Neural progenitor cell (in vitro differentiated cells): ENCODE data around the gene KRT80. TPM values are rescaled to one million over a fixed set of nuclear protein-coding genes. Genes with fewer than 3 reads are reported as not detected.

ENCODE experiments used
- DNase-seq: peaks from one replicate; pipeline ENCODE4 v3.0.0-alpha.2; 2016; ENCODE audit warnings: low spot score
- H2AFZ ChIP-seq: fragments of 200-600 bp; sonication (generic); replicated peaks from 2 replicates; pipeline ENCODE4 v1.6.1; 2016; ENCODE audit warnings: antibody characterized with exemption
- H3F3A ChIP-seq: fragments of 200-600 bp; sonication (generic); 2 replicates; pipeline ENCODE4 v1.6.1; 2016; ENCODE audit warnings: antibody characterized with exemption, low read depth
- H3K27ac ChIP-seq: fragments of 200-600 bp; sonication (generic); 2 replicates; pipeline ENCODE4 v1.5.1; 2016; ENCODE audit warnings: mild to moderate bottlenecking
- H3K27me3 ChIP-seq: fragments of 200-600 bp; sonication (generic); 2 replicates; pipeline ENCODE4 v1.6.1; 2016; ENCODE audit warnings: mild to moderate bottlenecking, moderate library complexity
- H3K36me3 ChIP-seq: fragments of 200-600 bp; sonication (generic); 2 replicates; pipeline ENCODE4 v1.5.1; 2016
- H3K4me1 ChIP-seq: fragments of 200-600 bp; sonication (generic); 2 replicates; pipeline ENCODE4 v1.6.1; 2016; ENCODE audit warnings: mixed run types
- H3K4me2 ChIP-seq: fragments of 200-600 bp; sonication (generic); 2 replicates; pipeline ENCODE4 v1.6.1; 2016
- H3K4me3 ChIP-seq: fragments of 200-600 bp; sonication (generic); 2 replicates; pipeline ENCODE4 v1.5.1; 2016
- H3K79me2 ChIP-seq: fragments of 200-600 bp; sonication (generic); 2 replicates; pipeline ENCODE4 v1.6.1; 2016; ENCODE audit warnings: low read depth
- H3K9ac ChIP-seq: fragments of 200-600 bp; sonication (generic); 2 replicates; pipeline ENCODE4 v1.6.1; 2016
- H3K9me3 ChIP-seq: fragments of 200-600 bp; sonication (generic); 2 replicates; pipeline ENCODE4 v1.5.1; 2016; ENCODE audit warnings: low read depth
- H4K20me1 ChIP-seq: fragments of 200-600 bp; sonication (generic); 2 replicates; pipeline ENCODE4 v1.6.1; 2016; ENCODE audit warnings: low read depth
- H3K27ac Mint-ChIP-seq: 3 replicates; pipeline ENCODE4 v1.8.0; 2021; ENCODE audit warnings: mixed read lengths
- H3K27me3 Mint-ChIP-seq: 2 replicates; pipeline ENCODE4 v1.8.0; 2022; ENCODE audit warnings: low read depth, mild to moderate bottlenecking, inconsistent platforms, moderate library complexity, mixed read lengths; ENCODE audit not compliant: insufficient read depth
- H3K36me3 Mint-ChIP-seq: 3 replicates; pipeline ENCODE4 v1.8.0; 2021; ENCODE audit warnings: mixed read lengths
- H3K4me1 Mint-ChIP-seq: 3 replicates; pipeline ENCODE4 v1.8.0; 2021; ENCODE audit warnings: mixed read lengths
- H3K4me3 Mint-ChIP-seq: 3 replicates; pipeline ENCODE4 v1.8.0; 2021; ENCODE audit warnings: mild to moderate bottlenecking, moderate library complexity, mixed read lengths
- H3K9me3 Mint-ChIP-seq: 3 replicates; pipeline ENCODE4 v1.8.0; 2020; ENCODE audit warnings: mixed read lengths
- EZH2 ChIP-seq: fragments of 200-600 bp; sonication (generic); IDR thresholded peaks from 2 replicates; pipeline ENCODE4 v1.6.1; 2017; ENCODE audit warnings: antibody characterized with exemption, mild to moderate bottlenecking, moderate library complexity
- EZH2phosphoT487 ChIP-seq: fragments of 200-600 bp; sonication (generic); IDR thresholded peaks from 2 replicates; pipeline ENCODE4 v1.6.1; 2017; ENCODE audit warnings: antibody characterized with exemption
- total RNA-seq: library from RNA; depleted of rRNA; stranded (reverse); fragments of >200 nt; gene quantifications from 2 replicates; pipeline ENCODE4 v1.2.3, GENCODE V29; 2015; ENCODE audit warnings: low replicate concordance
- TF ChIP-seq, protein P1 (sequence below): fragments of 200-600 bp; sonication (generic); IDR thresholded peaks from 2 replicates; pipeline ENCODE4 v1.5.1; 2017; ENCODE audit warnings: antibody characterized with exemption, mild to moderate bottlenecking

The KRT80 gene
- total RNA-seq, 1 donor from 2014 or later = not detected

DNA sequence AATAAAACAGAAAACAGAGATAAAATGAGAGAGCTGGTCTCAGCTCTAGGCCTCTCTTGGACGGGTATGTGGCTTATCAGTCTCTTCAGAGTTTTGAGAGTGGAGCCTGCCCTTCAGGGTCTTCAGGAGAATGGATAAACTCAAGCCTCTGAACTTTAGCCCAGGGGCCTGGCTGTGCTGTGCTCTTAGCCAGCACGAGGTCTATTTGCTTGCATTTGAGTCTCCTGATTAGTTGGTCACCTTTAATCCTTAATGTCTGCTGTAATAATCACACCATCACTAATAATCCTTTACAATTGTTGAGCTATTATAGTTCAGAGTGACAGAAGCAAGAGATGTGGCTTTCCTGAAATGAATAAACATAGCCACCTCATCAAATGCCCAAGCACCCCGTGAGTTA lies 24.3 kb downstream of the KRT80 start:
- H3K27ac Mint-ChIP-seq = no peak overlapping the region
- Histone ChIP-seq H3K9me3 (no peaks in the 10 kb centered on the region), H3F3A (peaks cover 6% of the 10 kb centered on the region), H3K79me2 (no peaks in the 10 kb centered on the region), H3K27me3 (no peaks in the 10 kb centered on the region), H2AFZ (no peak overlapping the region), H3K4me2 (no peak overlapping the region), H4K20me1 (no peaks in the 10 kb centered on the region), H3K36me3 (no peaks in the 10 kb centered on the region), H3K4me3 (no peak overlapping the region), H3K9ac (no peak overlapping the region), H3K4me1 (no peaks in the 10 kb centered on the region), H3K27ac (no peak overlapping the region)
- peaks cover 16% of the 10 kb centered on the region for H3K27me3 Mint-ChIP-seq
- TF ChIP-seq, protein P1, sequence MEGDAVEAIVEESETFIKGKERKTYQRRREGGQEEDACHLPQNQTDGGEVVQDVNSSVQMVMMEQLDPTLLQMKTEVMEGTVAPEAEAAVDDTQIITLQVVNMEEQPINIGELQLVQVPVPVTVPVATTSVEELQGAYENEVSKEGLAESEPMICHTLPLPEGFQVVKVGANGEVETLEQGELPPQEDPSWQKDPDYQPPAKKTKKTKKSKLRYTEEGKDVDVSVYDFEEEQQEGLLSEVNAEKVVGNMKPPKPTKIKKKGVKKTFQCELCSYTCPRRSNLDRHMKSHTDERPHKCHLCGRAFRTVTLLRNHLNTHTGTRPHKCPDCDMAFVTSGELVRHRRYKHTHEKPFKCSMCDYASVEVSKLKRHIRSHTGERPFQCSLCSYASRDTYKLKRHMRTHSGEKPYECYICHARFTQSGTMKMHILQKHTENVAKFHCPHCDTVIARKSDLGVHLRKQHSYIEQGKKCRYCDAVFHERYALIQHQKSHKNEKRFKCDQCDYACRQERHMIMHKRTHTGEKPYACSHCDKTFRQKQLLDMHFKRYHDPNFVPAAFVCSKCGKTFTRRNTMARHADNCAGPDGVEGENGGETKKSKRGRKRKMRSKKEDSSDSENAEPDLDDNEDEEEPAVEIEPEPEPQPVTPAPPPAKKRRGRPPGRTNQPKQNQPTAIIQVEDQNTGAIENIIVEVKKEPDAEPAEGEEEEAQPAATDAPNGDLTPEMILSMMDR = no peak
- TF ChIP-seq EZH2phosphoT487 = no peak
- no peak for TF ChIP-seq EZH2
- no peak overlapping the region for H3K4me3 Mint-ChIP-seq
- no peaks in the 10 kb centered on the region for H3K9me3 Mint-ChIP-seq
- peaks cover 17% of the 10 kb centered on the region for H3K4me1 Mint-ChIP-seq
- no peak for DNase-seq
- H3K36me3 Mint-ChIP-seq = no peaks in the 10 kb centered on the region

DNA sequence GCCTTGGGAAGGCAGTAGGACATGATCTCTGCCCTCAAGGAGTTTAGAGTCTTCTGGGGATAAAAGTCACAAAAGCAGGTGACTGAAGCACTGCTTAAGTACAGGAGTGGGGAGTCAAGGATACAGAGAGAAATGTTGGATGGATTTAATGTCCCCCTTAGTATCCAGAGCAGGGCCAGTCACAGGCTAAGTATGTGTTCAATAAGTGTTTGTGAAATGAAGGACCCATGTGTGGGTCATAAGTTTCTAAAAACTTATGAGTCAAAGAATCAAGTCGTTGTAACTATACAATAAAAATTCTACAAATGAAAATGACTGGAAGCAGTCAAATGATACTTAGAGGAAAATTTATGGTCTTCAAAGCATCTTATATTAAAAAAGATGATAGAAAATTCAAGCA lies 25.1 kb downstream of the KRT80 start:
- no peaks in the 10 kb centered on the region for H3K4me1 ChIP-seq
- no peak for DNase-seq
- no peak overlapping the region for H3K4me3 Mint-ChIP-seq
- no peak overlapping the region for H3K4me2 ChIP-seq
- no peaks in the 10 kb centered on the region for H3K79me2 ChIP-seq
- no peak overlapping the region for H3K4me3 ChIP-seq
- H3K36me3 Mint-ChIP-seq = no peaks in the 10 kb centered on the region
- no peak overlapping the region for H2AFZ ChIP-seq
- no peaks in the 10 kb centered on the region for H3K36me3 ChIP-seq
- H3K27ac ChIP-seq = no peak overlapping the region
- peaks cover 18% of the 10 kb centered on the region for H3K4me1 Mint-ChIP-seq
- peaks cover 14% of the 10 kb centered on the region for H3K27me3 Mint-ChIP-seq
- H4K20me1 ChIP-seq = no peaks in the 10 kb centered on the region
- peaks cover 6% of the 10 kb centered on the region for H3F3A ChIP-seq
- H3K27me3 ChIP-seq = no peaks in the 10 kb centered on the region
- H3K9me3 ChIP-seq = no peaks in the 10 kb centered on the region
- no peak overlapping the region for H3K9ac ChIP-seq
- TF ChIP-seq, protein P1 = no peak
- TF ChIP-seq EZH2 (no peak), EZH2phosphoT487 (no peak)
- no peaks in the 10 kb centered on the region for H3K9me3 Mint-ChIP-seq
- H3K27ac Mint-ChIP-seq = no peak overlapping the region

DNA sequence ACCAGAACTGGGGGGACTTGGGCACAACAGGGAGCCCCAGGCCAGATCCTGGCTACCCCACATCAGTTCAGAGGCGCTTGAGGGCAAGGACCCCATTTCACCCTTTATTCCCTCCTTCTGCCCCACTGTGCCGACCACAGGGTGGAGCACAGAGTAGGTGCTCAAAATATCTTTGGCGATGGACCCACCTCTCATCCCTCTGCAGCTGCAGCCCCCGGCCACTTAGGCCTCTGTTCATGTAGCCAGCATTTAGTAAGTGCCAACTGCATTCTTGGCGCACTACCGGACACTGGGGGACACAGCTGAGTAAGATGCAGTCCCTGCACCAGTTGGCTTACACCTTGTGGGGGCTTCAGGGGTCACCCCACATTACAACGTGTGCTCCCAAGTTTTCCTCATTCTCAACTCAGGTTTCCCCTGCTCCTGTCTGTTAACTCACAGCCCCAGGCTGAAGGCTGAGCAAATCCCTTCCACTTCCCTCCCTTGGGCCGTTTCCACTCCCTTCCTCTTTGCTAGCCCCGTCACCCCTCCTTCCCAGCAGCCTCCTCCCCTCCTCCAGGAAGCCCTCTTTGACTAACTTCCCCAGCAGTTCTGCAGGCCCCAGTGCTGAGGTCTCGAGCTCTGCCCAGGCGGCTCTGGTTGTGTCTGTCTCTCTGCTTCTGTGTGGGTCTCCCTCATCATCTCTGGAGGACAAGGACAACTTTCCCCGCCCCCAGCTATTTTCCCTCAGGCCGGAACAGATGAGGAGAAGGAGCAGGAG lies 26.5 kb downstream of the KRT80 start:
- peaks cover 14% of the 10 kb centered on the region for H3K27me3 Mint-ChIP-seq
- H3K9me3 ChIP-seq = no peaks in the 10 kb centered on the region
- TF ChIP-seq EZH2 = no peak
- no peak for TF ChIP-seq EZH2phosphoT487
- TF ChIP-seq, protein P1 = no peak
- H3K4me2 ChIP-seq = no peak overlapping the region
- no peak overlapping the region for H3K27ac Mint-ChIP-seq
- DNase-seq = no peak
- no peaks in the 10 kb centered on the region for H4K20me1 ChIP-seq
- H3K4me1 Mint-ChIP-seq = peaks cover 21% of the 10 kb centered on the region
- H3K9ac ChIP-seq = no peak overlapping the region
- peaks cover 6% of the 10 kb centered on the region for H3F3A ChIP-seq
- no peaks in the 10 kb centered on the region for H3K27me3 ChIP-seq
- H3K36me3 Mint-ChIP-seq = no peaks in the 10 kb centered on the region
- H3K79me2 ChIP-seq = no peaks in the 10 kb centered on the region
- no peaks in the 10 kb centered on the region for H3K4me1 ChIP-seq
- H3K4me3 Mint-ChIP-seq = no peak overlapping the region
- H3K9me3 Mint-ChIP-seq = no peaks in the 10 kb centered on the region
- no peak overlapping the region for H3K27ac ChIP-seq
- H3K36me3 ChIP-seq = no peaks in the 10 kb centered on the region
- no peak overlapping the region for H2AFZ ChIP-seq
- no peak overlapping the region for H3K4me3 ChIP-seq
